ENCODE measurements around the gene MDFIC.

MDFIC gene

GRCh38 chr7:114981323-114981722 is 59.4 kb downstream of the MDFIC start:
- no peak overlapping the region for H3K4me3 ChIP-seq (ENCODE audit: low read depth, low read length)
- DNase-seq (ENCODE audit: low read depth), result no peak
- no peak for TF ChIP-seq CTCF (conservative IDR thresholded peaks at IDR 0.05; ENCODE audit: low read depth, low read length)

- no peak overlapping the region for H3K4me3 ChIP-seq (ENCODE audit: low read depth, low read length)
- no peak for DNase-seq (ENCODE audit: low read depth)
These were observed 63.3 kb downstream of the MDFIC start for GRCh38 chr7:114985116-114985715.

GRCh38 chr7:114986190-114987180 is 64.6 kb downstream of the MDFIC start:
- no peak overlapping the region for H3K4me3 ChIP-seq (ENCODE audit: low read depth, low read length)
- DNase-seq (ENCODE audit: low read depth), result peak; percentile 44
- no peak for TF ChIP-seq CTCF (conservative IDR thresholded peaks at IDR 0.05; ENCODE audit: low read depth, low read length)

More at GRCh38 chr7:114985116-114985715, 63.3 kb downstream of the MDFIC start:
- no peak for TF ChIP-seq CTCF (conservative IDR thresholded peaks at IDR 0.05; ENCODE audit: low read depth, low read length)

GRCh38 chr7:114988026-114988425 is 66.1 kb downstream of the MDFIC start:
- no peak overlapping the region for H3K4me3 ChIP-seq (ENCODE audit: low read depth, low read length)
- no peak for DNase-seq (ENCODE audit: low read depth)
- no peak for TF ChIP-seq CTCF (conservative IDR thresholded peaks at IDR 0.05; ENCODE audit: low read depth, low read length)

GRCh38 chr7:114988755-114989375 is 67.0 kb downstream of the MDFIC start:
- DNase-seq (ENCODE audit: low read depth), result peak; percentile 73
- no peak overlapping the region for H3K4me3 ChIP-seq (ENCODE audit: low read depth, low read length)
- no peak for TF ChIP-seq CTCF (conservative IDR thresholded peaks at IDR 0.05; ENCODE audit: low read depth, low read length)

- TF ChIP-seq CTCF (conservative IDR thresholded peaks at IDR 0.05; ENCODE audit: low read depth, low read length), result no peak
- no peak overlapping the region for H3K4me3 ChIP-seq (ENCODE audit: low read depth, low read length)
- no peak for DNase-seq (ENCODE audit: low read depth)
These were observed 67.6 kb downstream of the MDFIC start for GRCh38 chr7:114989531-114989930.
